SK-N-MC (cell line): ENCODE measurements around the gene HNRNPM.

ENCODE experiments used
- EZH2 ChIP-seq: fragments of 200-600 bp; sonication (generic); IDR thresholded peaks from one replicate; pipeline ENCODE4 v1.6.1; 2017; ENCODE audit warnings: antibody characterized with exemption
- POLR2AphosphoS5 ChIP-seq: IDR thresholded peaks from 2 replicates; pipeline ENCODE4 v1.6.1; 2012; ENCODE audit warnings: mild to moderate bottlenecking, low read depth, low read length, borderline replicate concordance

DNA sequence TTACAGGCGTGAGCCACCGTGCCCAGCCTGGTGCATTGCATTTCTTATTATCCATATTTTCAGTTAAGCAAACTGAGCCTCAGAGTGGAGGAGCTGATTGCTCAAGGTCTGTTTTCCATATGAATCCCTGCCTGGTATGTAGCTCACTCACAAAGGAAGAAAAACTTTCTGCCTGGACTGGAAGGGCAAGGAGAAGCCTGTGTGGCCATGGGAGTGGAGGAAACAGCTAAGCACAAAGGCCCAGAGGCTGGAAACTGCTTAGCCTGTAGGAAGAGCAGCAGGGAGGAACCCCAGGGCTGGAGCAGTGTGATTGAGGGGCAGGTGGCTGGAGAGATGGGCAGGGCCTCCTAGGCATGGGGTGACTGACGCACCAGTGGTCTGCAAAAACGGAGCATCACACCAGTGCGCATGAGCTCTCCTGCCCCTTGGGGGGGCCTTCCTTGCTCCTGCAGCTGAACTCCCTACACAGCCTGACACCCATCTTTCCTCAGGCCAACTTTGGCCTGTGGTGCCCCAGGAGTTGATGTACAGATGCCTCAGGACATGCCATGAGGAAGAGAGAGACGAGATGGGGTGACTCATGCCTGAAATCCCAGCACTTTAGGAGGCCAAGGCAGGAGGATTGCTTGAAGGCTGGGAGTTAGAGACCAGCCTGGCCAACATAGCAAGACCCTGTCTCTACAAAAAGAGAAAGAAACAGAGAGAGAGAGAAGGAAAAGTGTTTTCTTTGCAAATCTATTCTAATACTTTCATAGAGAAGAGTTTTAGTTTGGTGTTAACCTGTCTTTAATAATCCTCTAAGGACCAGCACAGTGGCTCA lies 2.8 kb upstream of the HNRNPM start:
- TF ChIP-seq EZH2, result no peak
- TF ChIP-seq POLR2AphosphoS5, result no peak
